Measurements from ENCODE around the gene RHBG.
A peak's percentile ranks its signal among the peaks of the same experiment; 100 is the strongest.
"Not testable (repeated sequence)": the region's sequence is repeated elsewhere in the genome, so short reads cannot be mapped to it uniquely, and the experiment has no call there.

RHBG gene

GRCh38 chr1:156368889-156369684 is at the start of gene RHBG:
Gene RHBG (plus strand): TSS chr1:156369211. CDS start chr1:156369250, 39 bp downstream.
- no peak within 1 kb of the TSS for H3K27ac Mint-ChIP-seq
- no peaks in the 10 kb centered on the region for H3K36me3 Mint-ChIP-seq
- H3K27me3 Mint-ChIP-seq, result peaks cover 26% of the 10 kb centered on the region
- ATAC-seq (ENCODE audit: low read depth) (peak; percentile 34), DNase-seq (ENCODE audit: low spot score in 2 of 2) (no peak)
- H3K9me3 Mint-ChIP-seq, result no peaks in the 10 kb centered on the region
- H3K4me1 Mint-ChIP-seq, result peaks cover 4% of the 10 kb centered on the region
- peak within 1 kb of the TSS; percentile 74 for H3K4me3 Mint-ChIP-seq

GRCh38 chr1:156319664-156320063 is 49.3 kb upstream of the RHBG start:
- no peak for ATAC-seq (ENCODE audit: low read depth)

GRCh38 chr1:156320560-156320959 is 48.5 kb upstream of the RHBG start:
- Mint-ChIP-seq H3K4me1 (no peaks in the 10 kb centered on the region), H3K36me3 (peaks cover 20% of the 10 kb centered on the region), H3K4me3 (no peak overlapping the region), H3K9me3 (no peaks in the 10 kb centered on the region), H3K27ac (no peak overlapping the region), H3K27me3 (no peaks in the 10 kb centered on the region)
- ATAC-seq (ENCODE audit: low read depth), result no peak
- no peak for DNase-seq (ENCODE audit: low spot score in 2 of 2)

More at GRCh38 chr1:156319664-156320063, 49.3 kb upstream of the RHBG start:
- H3K4me1 Mint-ChIP-seq, result no peaks in the 10 kb centered on the region
- no peak overlapping the region for H3K27ac Mint-ChIP-seq
- H3K27me3 Mint-ChIP-seq, result no peaks in the 10 kb centered on the region
- DNase-seq (ENCODE audit: low spot score in 2 of 2), result peak in 1 of 2 donors; percentile 21
- peaks cover 19% of the 10 kb centered on the region for H3K36me3 Mint-ChIP-seq
- H3K4me3 Mint-ChIP-seq, result no peak overlapping the region
- no peaks in the 10 kb centered on the region for H3K9me3 Mint-ChIP-seq

GRCh38 chr1:156323179-156323578 is 45.8 kb upstream of the RHBG start:
- DNase-seq (ENCODE audit: low spot score in 2 of 2); H3K4me1 Mint-ChIP-seq; H3K9me3 Mint-ChIP-seq; H3K4me3 Mint-ChIP-seq; ATAC-seq (ENCODE audit: low read depth); H3K27ac Mint-ChIP-seq; H3K27me3 Mint-ChIP-seq: not testable (repeated sequence)
- peaks cover 16% of the 10 kb centered on the region for H3K36me3 Mint-ChIP-seq

GRCh38 chr1:156336242-156336641 is 32.8 kb upstream of the RHBG start:
- ATAC-seq (ENCODE audit: low read depth) (no peak), DNase-seq (ENCODE audit: low spot score in 2 of 2) (no peak)
- H3K27me3 Mint-ChIP-seq, result no peaks in the 10 kb centered on the region
- H3K36me3 Mint-ChIP-seq, result peaks cover 5% of the 10 kb centered on the region
- peaks cover 18% of the 10 kb centered on the region for H3K4me1 Mint-ChIP-seq
- H3K9me3 Mint-ChIP-seq, result no peaks in the 10 kb centered on the region
- peak overlapping the region; percentile 59 for H3K4me3 Mint-ChIP-seq
- no peak overlapping the region for H3K27ac Mint-ChIP-seq

GRCh38 chr1:156337052-156337887 is 31.7 kb upstream of the RHBG start:
- peak overlapping the region; percentile 99 for H3K4me3 Mint-ChIP-seq
- ATAC-seq (ENCODE audit: low read depth) (no peak), DNase-seq (ENCODE audit: low spot score in 2 of 2) (no peak)
- no peaks in the 10 kb centered on the region for H3K9me3 Mint-ChIP-seq
- H3K27me3 Mint-ChIP-seq, result no peaks in the 10 kb centered on the region
- H3K36me3 Mint-ChIP-seq, result peaks cover 3% of the 10 kb centered on the region
- H3K27ac Mint-ChIP-seq, result peak overlapping the region; percentile 89
- peaks cover 18% of the 10 kb centered on the region for H3K4me1 Mint-ChIP-seq

- no peak for ATAC-seq (ENCODE audit: low read depth)
- Mint-ChIP-seq H3K27me3 (no peaks in the 10 kb centered on the region), H3K4me1 (peaks cover 18% of the 10 kb centered on the region), H3K36me3 (peaks cover 3% of the 10 kb centered on the region), H3K9me3 (no peaks in the 10 kb centered on the region), H3K27ac (peak overlapping the region; percentile 89), H3K4me3 (peak overlapping the region; percentile 99)
- DNase-seq (ENCODE audit: low spot score in 2 of 2), result no peak
Observed at GRCh38 chr1:156337888-156338179, 31.2 kb upstream of the RHBG start.

GRCh38 chr1:156338180-156338976 is 30.6 kb upstream of the RHBG start, which contains the start of the genes CCT3 and TSACC:
Gene CCT3 (minus strand): TSS chr1:156338292. CDS start chr1:156338184, 108 bp downstream.
Gene TSACC (plus strand): TSS chr1:156338526. CDS start chr1:156339758, 1,232 bp downstream.
- Mint-ChIP-seq H3K27ac (peak within 1 kb of the TSS; percentile 89), H3K36me3 (peaks cover 3% of the 10 kb centered on the region), H3K27me3 (no peaks in the 10 kb centered on the region), H3K9me3 (no peaks in the 10 kb centered on the region), H3K4me3 (peak within 1 kb of the TSS; percentile 99), H3K4me1 (peaks cover 18% of the 10 kb centered on the region)
- ATAC-seq (ENCODE audit: low read depth), result peak; percentile 90
- peak; percentile 100 for DNase-seq (ENCODE audit: low spot score in 2 of 2)

GRCh38 chr1:156342166-156342955 is 26.6 kb upstream of the RHBG start:
- Mint-ChIP-seq H3K36me3 (no peaks in the 10 kb centered on the region), H3K9me3 (no peaks in the 10 kb centered on the region), H3K27me3 (peaks cover 5% of the 10 kb centered on the region), H3K4me1 (peaks cover 1% of the 10 kb centered on the region), H3K27ac (no peak overlapping the region), H3K4me3 (no peak overlapping the region)
- DNase-seq (ENCODE audit: low spot score in 2 of 2) (no peak), ATAC-seq (ENCODE audit: low read depth) (no peak)

- DNase-seq (ENCODE audit: low spot score in 2 of 2) (no peak), ATAC-seq (ENCODE audit: low read depth) (no peak)
- H3K4me3 Mint-ChIP-seq, result no peak overlapping the region
- no peak overlapping the region for H3K27ac Mint-ChIP-seq
- H3K9me3 Mint-ChIP-seq, result no peaks in the 10 kb centered on the region
- H3K36me3 Mint-ChIP-seq, result no peaks in the 10 kb centered on the region
- no peaks in the 10 kb centered on the region for H3K4me1 Mint-ChIP-seq
- peaks cover 6% of the 10 kb centered on the region for H3K27me3 Mint-ChIP-seq
Observed at GRCh38 chr1:156344409-156344808, 24.6 kb upstream of the RHBG start.

GRCh38 chr1:156346035-156346434 is 23.0 kb upstream of the RHBG start:
- not testable (repeated sequence) for DNase-seq (ENCODE audit: low spot score in 2 of 2); H3K4me1 Mint-ChIP-seq; H3K36me3 Mint-ChIP-seq; H3K9me3 Mint-ChIP-seq; H3K27me3 Mint-ChIP-seq; H3K27ac Mint-ChIP-seq; H3K4me3 Mint-ChIP-seq; ATAC-seq (ENCODE audit: low read depth)

GRCh38 chr1:156346636-156347035 is 22.4 kb upstream of the RHBG start:
- peaks cover 6% of the 10 kb centered on the region for H3K27me3 Mint-ChIP-seq
- no peak for DNase-seq (ENCODE audit: low spot score in 2 of 2)
- no peak overlapping the region for H3K4me3 Mint-ChIP-seq

GRCh38 chr1:156347331-156347730 is 21.7 kb upstream of the RHBG start:
- Mint-ChIP-seq H3K27me3 (peaks cover 6% of the 10 kb centered on the region), H3K4me3 (no peak overlapping the region), H3K27ac (no peak overlapping the region), H3K36me3 (no peaks in the 10 kb centered on the region), H3K4me1 (no peaks in the 10 kb centered on the region), H3K9me3 (no peaks in the 10 kb centered on the region)
- ATAC-seq (ENCODE audit: low read depth) (no peak), DNase-seq (ENCODE audit: low spot score in 2 of 2) (no peak)

More at GRCh38 chr1:156346636-156347035, 22.4 kb upstream of the RHBG start:
- Mint-ChIP-seq H3K27ac (no peak overlapping the region), H3K9me3 (no peaks in the 10 kb centered on the region), H3K4me1 (no peaks in the 10 kb centered on the region), H3K36me3 (no peaks in the 10 kb centered on the region)
- no peak for ATAC-seq (ENCODE audit: low read depth)

Measured in memory B cell (primary cell).